Brain pericyte (primary cell): ENCODE measurements around the gene ITGB3.

Experiments used
- DNase-seq: peaks from one replicate; pipeline ENCODE4 v3.0.0-alpha.2; 2012; ENCODE audit warnings: low read depth, low spot score

ITGB3 gene

GRCh38 chr17:47332287-47332686 lies 78.7 kb downstream of the ITGB3 start:
- DNase-seq = no peak

GRCh38 chr17:47335101-47335936 lies 81.7 kb downstream of the ITGB3 start:
- no peak for DNase-seq

- no peak for DNase-seq
Measured at GRCh38 chr17:47338026-47338425, 84.4 kb downstream of the ITGB3 start.

- no peak for DNase-seq
Measured at GRCh38 chr17:47352848-47353247, 99.2 kb downstream of the ITGB3 start.

GRCh38 chr17:47358652-47359051 lies 105.0 kb downstream of the ITGB3 start:
- no peak for DNase-seq
